GM23338 (cell line): ENCODE measurements around the gene MTA3. TPM values are rescaled to one million over a fixed set of nuclear protein-coding genes. Genes with fewer than 3 reads are reported as not detected.

Source experiments
- ATAC-seq: fragments of 200-7000 bp; cut with Tn5 transposase; 3 replicates; pipeline ENCODE4 v1.9.1; 2020
- DNase-seq: peaks from one replicate; pipeline ENCODE4 v3.0.0-alpha.2; 2015; ENCODE audit warnings: low spot score
- H2AFZ ChIP-seq: fragments of 200-600 bp; sonication (generic); 2 replicates; pipeline ENCODE4 v1.8.0; 2016; ENCODE audit warnings: antibody characterized with exemption, mild to moderate bottlenecking, moderate library complexity
- H3F3A ChIP-seq: fragments of 200-600 bp; sonication (generic); replicated peaks from 2 replicates; pipeline ENCODE4 v1.8.0; 2017; ENCODE audit warnings: antibody characterized with exemption, mixed run types, low read depth
- H3K27ac ChIP-seq: fragments of 200-600 bp; sonication (generic); 2 replicates; pipeline ENCODE4 v1.6.1; 2016; ENCODE audit warnings: low read depth
- H3K27me3 ChIP-seq: fragments of 200-600 bp; sonication (generic); 2 replicates; pipeline ENCODE4 v1.8.0; 2016; ENCODE audit warnings: mild to moderate bottlenecking, mixed run types, moderate library complexity; ENCODE audit not compliant: insufficient read depth
- H3K36me3 ChIP-seq: fragments of 200-600 bp; sonication (generic); 2 replicates; pipeline ENCODE4 v1.8.0; 2016; ENCODE audit warnings: mild to moderate bottlenecking; ENCODE audit not compliant: insufficient read depth
- H3K4me1 ChIP-seq: fragments of 200-600 bp; sonication (generic); 2 replicates; pipeline ENCODE4 v1.8.0; 2016; ENCODE audit warnings: mild to moderate bottlenecking, moderate library complexity; ENCODE audit not compliant: insufficient read depth
- H3K4me2 ChIP-seq: fragments of 200-600 bp; sonication (generic); 2 replicates; pipeline ENCODE4 v1.7.1; 2017; ENCODE audit warnings: mixed run types
- H3K4me3 ChIP-seq: fragments of 200-600 bp; sonication (generic); 2 replicates; pipeline ENCODE4 v1.6.1; 2016; ENCODE audit warnings: mixed run types
- H3K79me2 ChIP-seq: fragments of 200-600 bp; sonication (generic); replicated peaks from 2 replicates; pipeline ENCODE4 v1.8.0; 2017; ENCODE audit warnings: mild to moderate bottlenecking; ENCODE audit not compliant: insufficient read depth
- H3K9me2 ChIP-seq: fragments of 200-600 bp; sonication (generic); 2 replicates; pipeline ENCODE4 v1.8.0; 2017; ENCODE audit not compliant: insufficient read depth
- H4K20me1 ChIP-seq: fragments of 200-600 bp; sonication (generic); replicated peaks from 2 replicates; pipeline ENCODE4 v1.8.0; 2017; ENCODE audit warnings: mild to moderate bottlenecking; ENCODE audit not compliant: insufficient read depth
- H3K27ac Mint-ChIP-seq: 2 replicates; pipeline ENCODE4 v1.8.0; 2020; ENCODE audit warnings: inconsistent platforms, mild to moderate bottlenecking, moderate library complexity, mixed read lengths
- H3K27me3 Mint-ChIP-seq: 3 replicates; pipeline ENCODE4 v1.8.0; 2022; ENCODE audit warnings: low read depth, mild to moderate bottlenecking, moderate library complexity, mixed read lengths, inconsistent platforms; ENCODE audit not compliant: insufficient read depth, poor library complexity
- H3K36me3 Mint-ChIP-seq: 3 replicates; pipeline ENCODE4 v1.8.0; 2021; ENCODE audit warnings: low read depth, mild to moderate bottlenecking, inconsistent platforms, moderate library complexity, mixed read lengths
- H3K4me1 Mint-ChIP-seq: 3 replicates; pipeline ENCODE4 v1.8.0; 2020; ENCODE audit warnings: mild to moderate bottlenecking, inconsistent platforms, mixed read lengths
- H3K4me3 Mint-ChIP-seq: 3 replicates; pipeline ENCODE4 v1.8.0; 2021; ENCODE audit warnings: moderate library complexity, mild to moderate bottlenecking, inconsistent platforms, mixed read lengths
- H3K9me3 Mint-ChIP-seq: 3 replicates; pipeline ENCODE4 v1.8.0; 2020; ENCODE audit warnings: moderate library complexity, mild to moderate bottlenecking, inconsistent platforms, mixed read lengths
- CREB1 ChIP-seq: fragments of 250-450 bp; sonication (Bioruptor Pico); IDR thresholded peaks from 2 replicates; pipeline ENCODE4 v1.5.0; 2020; ENCODE audit warnings: low read depth, mild to moderate bottlenecking, moderate library complexity
- JUNB ChIP-seq: IDR thresholded peaks from one replicate; pipeline ENCODE4 v1.6.1; 2016; ENCODE audit warnings: antibody characterized with exemption; ENCODE audit not compliant: unreplicated experiment
- NANOG ChIP-seq: IDR thresholded peaks from 2 replicates; pipeline ENCODE4 v1.6.1; 2016; ENCODE audit warnings: antibody characterized with exemption, borderline replicate concordance
- ZNF114 ChIP-seq: fragments of 250-450 bp; sonication (Bioruptor Pico); IDR thresholded peaks from 2 replicates; pipeline ENCODE4 v1.5.0; 2020; ENCODE audit warnings: mild to moderate bottlenecking, moderate library complexity
- ZNF331 ChIP-seq: fragments of 250-450 bp; sonication (Bioruptor Pico); IDR thresholded peaks from 2 replicates; pipeline ENCODE4 v1.5.0; 2020; ENCODE audit warnings: low read depth, mild to moderate bottlenecking, moderate library complexity
- polyA plus RNA-seq: library from polyadenylated mRNA; unstranded; fragments of >200 nt; fragmentation: Nextera tagmentation; extraction: Ambion mirVana; gene quantifications from 2 replicates; pipeline ENCODE4 v1.2.1, GENCODE V29; 2016
- total RNA-seq: library from RNA; depleted of rRNA; stranded (reverse); fragments of >200 nt; shearing (Covaris generic); gene quantifications from 2 replicates; pipeline ENCODE4 v1.2.3, GENCODE V29; 2014
- TF ChIP-seq, protein P1 (sequence below): fragments of 250-450 bp; sonication (Bioruptor Pico); IDR thresholded peaks from 2 replicates; pipeline ENCODE4 v1.5.0; 2020; ENCODE audit warnings: mild to moderate bottlenecking, moderate library complexity
- TF ChIP-seq, protein P2 (sequence below), 2 experiments: fragments of 200-600 bp in 1 of 2; sonication (generic) in 1 of 2; conservative IDR thresholded peaks; 2 replicates each; pipeline versions ENCODE4 v1.5.1 to v1.6.1; 2016 to 2017; ENCODE audit warnings: antibody characterized with exemption in 2 of 2, low read depth in 2 of 2, mild to moderate bottlenecking in 2 of 2, moderate library complexity in 1 of 2

The MTA3 gene
- total and polyA plus RNA-seq, 2 experiments from 2014 or later: 162 to 208 TPM

DNA sequence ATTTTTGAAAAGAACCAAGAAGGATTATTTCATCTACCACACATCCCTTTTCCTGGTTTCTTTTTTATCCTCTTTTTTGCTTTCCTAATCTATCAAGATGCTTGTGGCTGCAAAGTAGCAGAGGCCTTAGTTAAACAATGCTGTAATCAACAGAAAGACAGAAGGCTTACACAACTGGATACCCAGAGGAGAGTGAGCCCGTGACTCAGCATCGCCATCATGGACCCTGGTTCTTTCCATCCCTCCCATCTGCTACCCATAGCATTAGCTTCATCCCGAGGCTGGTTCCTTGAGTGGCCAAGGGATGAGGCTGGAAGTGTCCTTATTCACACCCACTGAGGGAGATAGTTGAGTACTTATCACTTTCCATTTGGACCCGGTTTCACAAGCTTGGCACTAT lies 231.4 kb downstream of the MTA3 start (continued):
- TF ChIP-seq, protein P1, sequence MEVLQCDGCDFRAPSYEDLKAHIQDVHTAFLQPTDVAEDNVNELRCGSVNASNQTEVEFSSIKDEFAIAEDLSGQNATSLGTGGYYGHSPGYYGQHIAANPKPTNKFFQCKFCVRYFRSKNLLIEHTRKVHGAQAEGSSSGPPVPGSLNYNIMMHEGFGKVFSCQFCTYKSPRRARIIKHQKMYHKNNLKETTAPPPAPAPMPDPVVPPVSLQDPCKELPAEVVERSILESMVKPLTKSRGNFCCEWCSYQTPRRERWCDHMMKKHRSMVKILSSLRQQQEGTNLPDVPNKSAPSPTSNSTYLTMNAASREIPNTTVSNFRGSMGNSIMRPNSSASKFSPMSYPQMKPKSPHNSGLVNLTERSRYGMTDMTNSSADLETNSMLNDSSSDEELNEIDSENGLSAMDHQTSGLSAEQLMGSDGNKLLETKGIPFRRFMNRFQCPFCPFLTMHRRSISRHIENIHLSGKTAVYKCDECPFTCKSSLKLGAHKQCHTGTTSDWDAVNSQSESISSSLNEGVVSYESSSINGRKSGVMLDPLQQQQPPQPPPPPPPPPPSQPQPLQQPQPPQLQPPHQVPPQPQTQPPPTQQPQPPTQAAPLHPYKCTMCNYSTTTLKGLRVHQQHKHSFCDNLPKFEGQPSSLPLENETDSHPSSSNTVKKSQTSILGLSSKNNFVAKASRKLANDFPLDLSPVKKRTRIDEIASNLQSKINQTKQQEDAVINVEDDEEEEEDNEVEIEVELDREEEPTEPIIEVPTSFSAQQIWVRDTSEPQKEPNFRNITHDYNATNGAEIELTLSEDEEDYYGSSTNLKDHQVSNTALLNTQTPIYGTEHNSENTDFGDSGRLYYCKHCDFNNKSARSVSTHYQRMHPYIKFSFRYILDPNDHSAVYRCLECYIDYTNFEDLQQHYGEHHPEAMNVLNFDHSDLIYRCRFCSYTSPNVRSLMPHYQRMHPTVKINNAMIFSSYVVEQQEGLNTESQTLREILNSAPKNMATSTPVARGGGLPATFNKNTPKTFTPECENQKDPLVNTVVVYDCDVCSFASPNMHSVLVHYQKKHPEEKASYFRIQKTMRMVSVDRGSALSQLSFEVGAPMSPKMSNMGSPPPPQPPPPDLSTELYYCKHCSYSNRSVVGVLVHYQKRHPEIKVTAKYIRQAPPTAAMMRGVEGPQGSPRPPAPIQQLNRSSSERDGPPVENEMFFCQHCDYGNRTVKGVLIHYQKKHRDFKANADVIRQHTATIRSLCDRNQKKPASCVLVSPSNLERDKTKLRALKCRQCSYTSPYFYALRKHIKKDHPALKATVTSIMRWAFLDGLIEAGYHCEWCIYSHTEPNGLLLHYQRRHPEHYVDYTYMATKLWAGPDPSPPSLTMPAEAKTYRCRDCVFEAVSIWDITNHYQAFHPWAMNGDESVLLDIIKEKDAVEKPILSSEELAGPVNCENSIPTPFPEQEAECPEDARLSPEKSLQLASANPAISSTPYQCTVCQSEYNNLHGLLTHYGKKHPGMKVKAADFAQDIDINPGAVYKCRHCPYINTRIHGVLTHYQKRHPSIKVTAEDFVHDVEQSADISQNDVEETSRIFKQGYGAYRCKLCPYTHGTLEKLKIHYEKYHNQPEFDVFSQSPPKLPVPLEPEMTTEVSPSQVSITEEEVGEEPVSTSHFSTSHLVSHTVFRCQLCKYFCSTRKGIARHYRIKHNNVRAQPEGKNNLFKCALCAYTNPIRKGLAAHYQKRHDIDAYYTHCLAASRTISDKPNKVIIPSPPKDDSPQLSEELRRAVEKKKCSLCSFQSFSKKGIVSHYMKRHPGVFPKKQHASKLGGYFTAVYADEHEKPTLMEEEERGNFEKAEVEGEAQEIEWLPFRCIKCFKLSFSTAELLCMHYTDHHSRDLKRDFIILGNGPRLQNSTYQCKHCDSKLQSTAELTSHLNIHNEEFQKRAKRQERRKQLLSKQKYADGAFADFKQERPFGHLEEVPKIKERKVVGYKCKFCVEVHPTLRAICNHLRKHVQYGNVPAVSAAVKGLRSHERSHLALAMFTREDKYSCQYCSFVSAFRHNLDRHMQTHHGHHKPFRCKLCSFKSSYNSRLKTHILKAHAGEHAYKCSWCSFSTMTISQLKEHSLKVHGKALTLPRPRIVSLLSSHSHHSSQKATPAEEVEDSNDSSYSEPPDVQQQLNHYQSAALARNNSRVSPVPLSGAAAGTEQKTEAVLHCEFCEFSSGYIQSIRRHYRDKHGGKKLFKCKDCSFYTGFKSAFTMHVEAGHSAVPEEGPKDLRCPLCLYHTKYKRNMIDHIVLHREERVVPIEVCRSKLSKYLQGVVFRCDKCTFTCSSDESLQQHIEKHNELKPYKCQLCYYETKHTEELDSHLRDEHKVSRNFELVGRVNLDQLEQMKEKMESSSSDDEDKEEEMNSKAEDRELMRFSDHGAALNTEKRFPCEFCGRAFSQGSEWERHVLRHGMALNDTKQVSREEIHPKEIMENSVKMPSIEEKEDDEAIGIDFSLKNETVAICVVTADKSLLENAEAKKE (CRISPR knock-in tag): no peak
- no peak for TF ChIP-seq JUNB
- no peak for TF ChIP-seq CREB1 (CRISPR knock-in tag)
- TF ChIP-seq, protein P2, sequence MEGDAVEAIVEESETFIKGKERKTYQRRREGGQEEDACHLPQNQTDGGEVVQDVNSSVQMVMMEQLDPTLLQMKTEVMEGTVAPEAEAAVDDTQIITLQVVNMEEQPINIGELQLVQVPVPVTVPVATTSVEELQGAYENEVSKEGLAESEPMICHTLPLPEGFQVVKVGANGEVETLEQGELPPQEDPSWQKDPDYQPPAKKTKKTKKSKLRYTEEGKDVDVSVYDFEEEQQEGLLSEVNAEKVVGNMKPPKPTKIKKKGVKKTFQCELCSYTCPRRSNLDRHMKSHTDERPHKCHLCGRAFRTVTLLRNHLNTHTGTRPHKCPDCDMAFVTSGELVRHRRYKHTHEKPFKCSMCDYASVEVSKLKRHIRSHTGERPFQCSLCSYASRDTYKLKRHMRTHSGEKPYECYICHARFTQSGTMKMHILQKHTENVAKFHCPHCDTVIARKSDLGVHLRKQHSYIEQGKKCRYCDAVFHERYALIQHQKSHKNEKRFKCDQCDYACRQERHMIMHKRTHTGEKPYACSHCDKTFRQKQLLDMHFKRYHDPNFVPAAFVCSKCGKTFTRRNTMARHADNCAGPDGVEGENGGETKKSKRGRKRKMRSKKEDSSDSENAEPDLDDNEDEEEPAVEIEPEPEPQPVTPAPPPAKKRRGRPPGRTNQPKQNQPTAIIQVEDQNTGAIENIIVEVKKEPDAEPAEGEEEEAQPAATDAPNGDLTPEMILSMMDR (conservative IDR thresholded peaks at IDR 0.05; ENCODE audit: low read depth in 2 of 2): no peak
- TF ChIP-seq ZNF331 (CRISPR knock-in tag): no peak
- TF ChIP-seq NANOG: no peak
- no peak for TF ChIP-seq ZNF114 (CRISPR knock-in tag)

DNA sequence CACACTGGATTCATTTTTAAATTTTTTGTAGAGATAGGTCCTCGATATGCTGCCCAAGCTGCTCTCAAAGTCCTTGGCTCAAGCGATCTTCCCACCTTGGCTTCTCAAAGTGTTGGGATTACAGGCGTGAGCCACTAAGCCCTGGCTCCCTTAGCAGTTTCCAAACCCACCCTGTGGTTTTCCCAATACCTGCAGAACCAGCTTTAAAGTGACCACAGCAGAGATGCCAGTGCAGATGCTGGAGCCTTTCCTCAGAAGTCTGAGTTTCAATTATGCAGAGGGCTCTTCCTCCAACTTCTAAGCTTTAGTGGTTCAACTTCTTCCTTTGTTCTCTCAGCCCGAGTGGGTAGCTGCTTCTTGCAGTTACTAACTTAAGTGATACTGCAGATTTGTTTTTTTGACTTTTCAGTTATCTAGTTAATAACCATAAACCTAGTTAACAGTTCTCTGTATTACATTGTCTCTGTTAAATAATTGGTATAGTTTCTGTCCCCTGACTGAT lies 232.1 kb downstream of the MTA3 start:
- H3F3A ChIP-seq: no peaks in the 10 kb centered on the region
- H3K27me3 ChIP-seq: no peaks in the 10 kb centered on the region

More for the DNA sequence above, 232.1 kb downstream of the MTA3 start:
- no peak for DNase-seq
- Histone ChIP-seq H3K36me3 (no peaks in the 10 kb centered on the region), H3K27ac (no peak overlapping the region), H3K9me2 (no peaks in the 10 kb centered on the region), H3K4me3 (no peak overlapping the region), H3K4me2 (no peak overlapping the region), H3K4me1 (peaks cover 5% of the 10 kb centered on the region; the same call in 1 of the 2 replicates), H4K20me1 (no peaks in the 10 kb centered on the region), H3K79me2 (no peaks in the 10 kb centered on the region), H2AFZ (no peak overlapping the region)
- Mint-ChIP-seq H3K36me3 (no peaks in the 10 kb centered on the region; the same call in 2 of the 3 replicates), H3K9me3 (no peaks in the 10 kb centered on the region), H3K27me3 (peaks cover 1% of the 10 kb centered on the region), H3K4me3 (no peak overlapping the region), H3K27ac (no peak overlapping the region), H3K4me1 (peaks cover 9% of the 10 kb centered on the region)
- no peak for ATAC-seq
- TF ChIP-seq NANOG (no peak), ZNF114 (CRISPR knock-in tag) (no peak)
